HG03469 (cell line): ENCODE data around the gene CD209.
"Not testable (repeated sequence)": the region's sequence is repeated elsewhere in the genome, so short reads cannot be mapped to it uniquely, and the experiment has no call there.

Experiments used
- ATAC-seq: cut with Tn5 transposase; IDR thresholded peaks from one replicate; pipeline ENCODE4 v1.9.1; 2021; ENCODE audit warnings: mild to moderate bottlenecking, moderate library complexity, moderate number of reproducible peaks; ENCODE audit not compliant: unreplicated experiment

Gene CD209

DNA sequence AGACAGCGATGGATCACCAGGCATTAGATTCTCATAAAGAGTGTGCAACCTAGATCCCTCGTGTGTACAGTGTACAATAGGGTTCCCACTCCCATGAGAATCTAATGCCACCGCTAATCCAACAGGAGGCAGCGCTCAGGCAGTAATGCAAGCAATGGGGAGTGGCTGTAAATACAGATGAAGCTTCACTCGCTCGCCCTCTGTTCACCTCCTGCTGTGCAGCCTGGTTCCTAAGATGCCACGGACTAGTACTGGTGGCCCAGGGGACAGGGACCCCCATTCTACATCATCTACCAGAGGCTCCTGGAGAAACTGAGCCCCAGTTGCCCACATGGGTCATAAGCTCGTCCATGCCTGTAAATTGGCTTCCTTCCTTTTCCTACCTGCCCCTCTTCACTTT is 23.7 kb upstream of the CD209 start:
- ATAC-seq: no peak

DNA sequence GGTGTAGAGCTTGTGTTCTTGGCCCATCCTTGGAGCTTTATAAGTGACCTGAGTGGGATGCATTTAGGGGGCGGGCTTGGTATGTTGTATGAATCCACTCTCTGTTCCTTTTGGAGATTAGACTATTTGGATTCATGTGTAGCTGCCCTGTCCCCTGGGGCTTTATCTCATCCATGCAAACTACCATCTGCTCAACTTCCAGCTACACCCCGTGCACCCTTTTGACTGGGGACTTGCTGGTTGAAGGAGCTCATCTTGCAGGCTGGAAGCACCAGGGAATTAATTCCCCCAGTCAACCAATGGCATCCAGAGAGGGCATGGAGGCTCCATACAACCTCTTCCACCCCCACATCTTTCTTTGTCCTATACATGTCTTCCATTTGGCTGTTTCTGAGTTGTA is 21.8 kb upstream of the CD209 start:
- no peak for ATAC-seq

DNA sequence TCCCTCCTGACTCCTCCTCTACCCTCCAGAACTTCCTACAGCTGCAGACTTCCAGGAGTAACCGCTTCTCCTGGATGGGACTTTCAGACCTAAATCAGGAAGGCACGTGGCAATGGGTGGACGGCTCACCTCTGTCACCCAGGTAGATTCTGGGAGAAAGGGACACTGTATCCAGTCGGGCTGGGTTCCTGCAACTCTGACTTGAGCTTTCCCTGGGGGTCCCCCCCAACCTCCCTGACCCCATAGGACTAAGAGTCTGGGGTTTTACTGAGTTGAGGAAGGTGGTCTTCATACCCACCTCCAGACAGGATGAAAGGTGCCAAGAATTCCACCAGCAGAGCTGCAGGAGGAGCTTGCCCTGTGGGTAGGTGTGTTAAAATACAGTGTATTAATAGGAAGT is 20.2 kb upstream of the CD209 start:
- no peak for ATAC-seq

DNA sequence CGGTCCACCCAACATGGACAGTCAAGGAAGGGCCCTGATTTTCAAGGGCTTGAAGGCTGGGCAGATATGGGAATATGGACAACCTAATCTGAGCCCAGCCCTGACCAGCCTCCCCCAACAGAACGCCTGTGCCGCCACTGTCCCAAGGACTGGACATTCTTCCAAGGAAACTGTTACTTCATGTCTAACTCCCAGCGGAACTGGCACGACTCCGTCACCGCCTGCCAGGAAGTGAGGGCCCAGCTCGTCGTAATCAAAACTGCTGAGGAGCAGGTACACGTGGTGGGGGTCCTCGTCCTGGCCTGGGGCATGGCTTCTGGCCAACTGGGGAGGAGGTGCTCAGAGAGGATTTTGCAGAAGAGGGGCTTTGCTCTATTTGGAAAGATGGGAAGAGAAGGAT is 19.2 kb upstream of the CD209 start:
- ATAC-seq: no peak

DNA sequence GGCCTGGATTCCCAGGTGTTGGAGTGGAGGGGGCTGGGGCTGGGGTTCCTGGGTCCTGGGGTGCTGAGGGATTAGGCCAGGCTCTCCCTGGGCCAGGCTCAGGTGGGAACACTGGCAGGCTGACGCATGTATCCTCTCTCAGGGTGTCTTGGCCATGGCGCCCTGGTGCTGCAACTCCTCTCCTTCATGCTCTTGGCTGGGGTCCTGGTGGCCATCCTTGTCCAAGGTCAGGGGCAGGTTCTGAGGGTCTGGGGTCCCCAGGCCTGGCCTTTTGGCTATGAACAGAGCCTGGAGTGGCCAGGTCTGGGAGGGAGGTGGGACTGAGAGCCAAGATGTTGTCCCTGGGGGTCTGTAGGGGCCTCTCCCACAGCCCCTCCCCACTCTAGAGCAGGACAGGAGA is 17.7 kb upstream of the CD209 start:
- not testable (repeated sequence) for ATAC-seq

DNA sequence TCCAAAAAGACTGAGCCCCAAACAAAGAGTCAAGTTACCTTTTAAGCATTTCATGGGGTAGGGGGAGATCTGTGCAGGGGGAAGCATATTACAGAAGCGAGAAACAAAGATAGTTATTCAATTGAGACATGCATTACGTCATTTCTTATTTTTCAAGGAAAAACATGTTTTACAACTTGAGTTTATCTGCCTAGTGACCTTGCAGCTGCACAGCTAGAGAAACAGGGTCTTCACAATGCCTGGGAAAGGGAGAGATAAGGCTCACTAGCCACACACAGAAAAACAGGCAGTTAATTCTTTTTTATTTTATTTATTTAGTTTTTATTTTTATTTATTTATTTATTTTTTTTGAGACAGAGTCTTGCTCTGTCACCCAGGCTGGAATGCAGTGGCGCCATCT is 16.8 kb upstream of the CD209 start:
- not testable (repeated sequence) for ATAC-seq

DNA sequence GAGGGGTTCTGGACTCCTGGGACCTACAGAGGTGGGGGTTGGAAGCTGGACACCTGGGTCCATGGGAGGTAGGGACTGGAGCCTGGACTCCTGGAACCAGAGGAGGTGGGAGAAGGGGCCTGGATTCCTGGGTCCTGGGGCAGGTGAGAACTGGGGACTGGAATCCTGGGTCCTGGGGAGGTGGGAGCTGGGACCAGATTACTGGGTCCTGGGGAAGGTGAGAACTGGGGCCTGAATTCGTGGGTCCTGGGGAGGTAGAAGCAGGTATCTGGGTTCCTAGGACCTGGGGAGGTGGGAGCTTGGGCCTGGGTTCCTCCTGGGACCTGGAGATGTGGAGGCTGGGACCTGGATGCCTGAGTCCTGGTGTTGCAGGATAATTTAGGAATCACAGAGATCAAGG is 16.4 kb upstream of the CD209 start:
- no peak for ATAC-seq

DNA sequence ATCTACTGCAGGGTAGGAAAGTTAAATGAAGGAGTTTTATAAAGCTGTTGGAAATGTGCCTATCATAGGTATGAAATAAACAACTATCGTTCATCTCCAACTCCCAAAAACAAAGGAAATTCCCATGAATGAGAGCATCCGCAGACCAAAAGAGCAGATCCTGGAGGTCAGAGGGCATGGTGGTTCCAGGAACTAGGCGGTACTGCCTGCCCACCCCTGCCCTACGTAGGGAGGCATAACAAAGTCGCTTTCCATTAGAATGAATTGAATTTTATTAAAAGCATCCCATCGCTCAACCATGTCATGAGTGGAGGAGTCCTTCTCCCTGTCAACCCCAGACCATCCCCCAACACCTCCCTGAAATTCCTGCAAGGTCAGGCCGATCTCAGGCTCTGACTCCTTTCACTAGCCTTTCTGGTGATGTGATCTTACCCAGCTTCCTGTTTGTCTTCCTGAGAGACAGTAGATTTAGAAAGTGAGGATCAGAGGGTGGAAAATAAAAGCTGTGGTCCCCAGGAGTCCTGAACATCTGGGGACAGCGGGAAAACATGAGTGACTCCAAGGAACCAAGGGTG is 15.5 kb upstream of the CD209 start, which contains the start of gene CLEC4M:
Gene CLEC4M (plus strand): TSS at position 525 of the 575 bp plus-strand sequence. CDS start 24 bp downstream, at position 549.
- no peak for ATAC-seq

DNA sequence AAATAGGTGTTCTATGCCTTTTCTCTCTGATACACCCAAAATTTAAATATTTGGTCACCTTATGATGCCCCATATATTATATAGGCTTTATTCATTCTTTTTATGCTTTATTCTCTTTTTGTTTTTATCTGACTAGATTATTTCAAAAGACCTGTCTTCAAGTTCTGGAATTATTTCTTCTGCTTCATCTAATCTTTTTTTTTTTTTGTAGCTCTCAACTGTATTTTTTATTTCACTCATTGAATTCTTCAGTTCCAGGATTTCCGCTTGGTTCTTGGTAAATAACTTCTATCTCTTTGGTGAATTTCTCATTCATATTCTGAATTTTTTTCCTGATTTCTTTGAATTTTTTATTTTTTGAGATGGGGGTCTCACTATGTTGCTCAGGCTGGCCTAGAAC is 11.8 kb upstream of the CD209 start:
- no peak for ATAC-seq

DNA sequence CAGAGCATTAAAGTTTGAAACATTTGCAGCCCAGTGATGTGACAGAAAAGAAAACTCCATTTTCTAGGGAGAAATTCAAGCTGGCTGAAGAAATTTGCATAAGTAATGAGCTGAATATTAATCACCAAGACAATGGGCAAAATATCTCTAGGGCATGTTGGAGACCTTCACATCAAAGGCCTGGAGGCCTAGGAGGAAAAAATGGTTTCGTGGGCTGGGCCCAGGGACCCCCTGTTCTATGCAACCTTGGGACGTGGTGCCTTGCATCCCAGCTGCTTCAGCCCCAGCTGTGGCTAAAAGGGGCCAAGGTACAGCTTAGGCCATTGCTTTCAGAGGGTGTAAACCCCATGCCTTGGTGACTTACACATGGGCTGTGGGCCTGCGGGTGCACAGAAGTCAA is 10.0 kb upstream of the CD209 start:
- ATAC-seq: no peak

DNA sequence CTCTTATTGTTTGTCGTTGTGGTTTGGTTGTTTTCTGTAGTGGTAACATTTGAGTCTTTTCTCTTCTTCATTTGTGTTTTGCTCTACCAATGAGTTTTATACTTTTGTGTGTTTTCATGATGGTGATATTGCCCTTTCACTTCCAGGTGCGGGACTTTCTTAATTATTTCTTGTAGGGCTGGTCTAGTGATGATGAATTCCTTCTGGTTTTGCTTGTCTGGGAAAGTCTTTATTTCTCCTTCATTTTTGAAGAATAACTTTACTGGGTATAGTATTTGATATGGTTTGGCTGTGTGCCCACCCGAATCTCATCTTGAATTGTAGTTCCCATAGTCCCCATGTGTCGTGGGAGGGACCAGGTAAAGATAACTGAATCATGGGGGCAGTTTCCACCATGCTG is 8.9 kb upstream of the CD209 start:
- no peak for ATAC-seq

DNA sequence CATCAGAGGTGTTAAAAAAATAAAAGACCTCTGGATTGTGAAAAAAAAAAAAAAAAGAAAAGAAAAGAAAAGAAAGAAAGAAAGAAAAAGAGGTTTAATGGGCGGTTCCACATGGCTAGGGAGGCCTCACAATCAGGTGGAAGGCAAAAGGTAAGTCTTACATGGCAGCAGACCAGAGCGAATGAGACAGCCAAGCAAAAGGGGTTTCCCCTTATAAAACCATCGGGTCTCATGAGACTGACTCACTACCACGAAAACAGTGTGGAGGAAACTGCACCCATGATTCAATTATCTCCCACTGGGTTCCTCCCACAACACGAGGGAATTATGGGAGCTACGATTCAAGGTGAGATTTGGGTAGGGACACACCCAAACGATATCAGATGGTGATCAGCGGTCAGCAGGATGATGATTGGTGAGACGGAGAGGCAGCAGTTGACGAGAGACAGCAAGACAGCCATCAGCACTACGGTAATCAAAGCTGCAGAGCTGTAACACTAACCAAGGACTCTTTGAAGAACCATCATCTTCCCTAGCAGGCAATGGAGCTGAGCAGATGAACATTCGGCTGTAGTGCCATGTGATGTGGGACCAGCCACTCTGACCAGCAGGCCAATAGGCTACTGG is 3.9 kb upstream of the CD209 start:
- no peak for ATAC-seq

DNA sequence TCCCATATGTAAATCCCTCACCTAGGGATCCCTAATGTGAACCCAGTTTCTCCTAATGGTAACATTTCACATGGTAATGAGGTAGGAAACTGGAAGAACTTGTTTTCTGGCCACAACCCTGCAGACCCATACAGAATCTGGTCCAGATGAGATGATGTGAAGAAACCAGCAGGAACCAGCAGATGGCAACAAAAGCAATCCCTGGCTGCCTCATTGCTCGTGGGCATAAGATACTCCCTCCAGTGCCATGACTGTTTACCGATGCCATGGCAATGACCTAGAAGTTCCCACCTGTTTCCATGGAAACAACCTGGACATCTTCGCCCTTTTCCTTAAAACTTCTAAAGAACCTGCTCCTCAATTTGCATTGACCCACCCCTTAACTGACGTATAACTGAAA is 1.4 kb upstream of the CD209 start:
- no peak for ATAC-seq

DNA sequence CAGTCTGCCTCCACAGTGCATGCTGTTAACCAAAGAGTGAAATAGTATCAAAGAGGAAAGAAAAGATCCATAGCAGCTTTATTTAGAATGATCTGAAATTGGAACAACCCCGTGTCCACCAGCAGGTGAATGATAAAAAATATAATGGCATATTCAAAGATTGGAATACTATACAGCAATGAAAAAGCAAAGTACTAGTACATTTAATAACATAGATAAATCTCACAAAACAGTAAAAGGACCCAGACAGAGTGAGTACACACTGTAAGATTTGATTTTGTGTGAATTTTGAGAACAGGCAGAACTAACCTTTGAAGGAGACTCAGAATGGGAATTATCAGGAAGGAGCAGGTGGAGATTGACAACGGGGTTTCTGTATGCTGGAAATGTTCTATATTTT is 837 bp upstream of the CD209 start:
- ATAC-seq: no peak

DNA sequence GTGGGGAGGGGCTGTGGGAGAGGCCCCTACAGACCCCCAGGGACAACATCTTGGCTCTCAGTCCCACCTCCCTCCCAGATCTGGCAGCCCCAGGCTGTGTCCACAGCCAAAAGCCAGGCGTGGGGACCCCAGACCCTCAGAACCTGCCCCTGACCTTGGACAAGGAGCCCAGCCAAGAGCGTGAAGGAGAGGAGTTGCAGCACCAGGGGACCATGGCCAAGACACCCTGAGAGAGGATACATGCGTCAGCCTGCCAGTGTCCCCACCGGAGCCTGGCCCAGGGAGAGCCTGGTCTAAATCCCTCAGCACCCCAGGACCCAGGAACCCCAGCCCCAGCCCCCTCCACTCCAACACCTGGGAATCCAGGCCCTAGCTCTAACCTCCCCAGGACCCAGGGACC is 1.0 kb downstream of the CD209 start:
- ATAC-seq: not testable (repeated sequence)

DNA sequence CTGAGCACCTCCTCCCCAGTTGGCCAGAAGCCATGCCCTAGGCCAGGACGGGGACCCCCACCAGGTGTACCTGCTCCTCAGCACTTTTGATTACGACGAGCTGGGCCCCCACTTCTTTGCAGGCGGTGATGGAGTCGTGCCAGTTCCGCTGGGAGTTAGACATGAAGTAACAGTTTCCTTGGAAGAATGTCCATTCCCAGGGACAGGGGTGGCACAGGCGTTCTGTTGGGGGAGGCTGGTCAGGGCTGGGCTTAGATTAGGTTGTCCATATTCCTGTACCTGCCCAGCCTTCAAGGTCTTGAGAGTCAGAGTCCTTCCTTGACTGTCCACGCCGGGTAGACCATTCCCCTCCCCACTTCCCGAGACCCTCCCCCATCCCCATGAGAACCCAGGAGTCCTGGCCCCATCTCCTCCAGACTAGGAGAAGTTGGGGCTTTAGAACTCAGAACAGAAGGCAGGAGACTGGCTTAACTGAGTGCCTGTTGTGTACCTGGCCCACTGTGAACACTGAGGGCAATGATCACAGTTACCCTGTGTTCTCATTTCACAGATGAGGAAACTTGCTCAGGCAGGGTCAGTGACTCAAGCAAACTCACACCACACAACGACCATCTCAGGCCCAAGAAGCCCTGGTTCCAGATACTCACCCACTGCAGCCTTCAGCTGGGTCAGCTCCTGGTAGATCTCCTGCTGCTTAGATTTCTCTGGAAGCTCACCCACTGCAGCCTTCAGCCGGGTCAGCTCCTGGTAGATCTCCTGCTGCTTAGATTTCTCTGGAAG is 2.3 kb downstream of the CD209 start:
- ATAC-seq: no peak

DNA sequence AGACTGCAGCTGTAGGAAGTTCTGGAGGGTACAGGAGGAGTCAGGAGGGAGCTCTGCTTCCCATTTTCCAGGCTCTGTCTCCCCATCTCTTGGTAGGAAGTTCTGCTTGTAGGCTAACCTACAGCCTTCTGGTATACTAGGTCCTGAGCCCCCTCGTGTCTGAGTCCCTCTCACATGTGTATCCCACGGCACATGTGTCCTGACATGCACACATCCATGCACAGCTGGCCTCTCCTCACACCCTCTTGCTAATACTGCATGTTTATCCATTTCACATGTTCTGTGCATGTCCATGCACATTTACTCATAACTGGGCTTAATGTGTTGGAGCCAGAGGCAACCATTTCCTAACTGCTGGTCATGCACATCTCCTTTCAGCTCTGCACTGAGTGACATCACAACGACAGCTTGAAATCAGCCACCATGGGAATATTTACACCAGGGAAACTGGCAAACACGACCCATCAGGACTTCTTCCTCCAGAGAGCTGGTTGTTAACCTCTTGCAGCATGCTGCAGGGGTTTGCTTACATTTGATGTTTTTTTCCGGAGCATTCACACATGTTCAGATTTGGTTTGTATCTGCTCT is 3.0 kb downstream of the CD209 start:
- no peak for ATAC-seq

DNA sequence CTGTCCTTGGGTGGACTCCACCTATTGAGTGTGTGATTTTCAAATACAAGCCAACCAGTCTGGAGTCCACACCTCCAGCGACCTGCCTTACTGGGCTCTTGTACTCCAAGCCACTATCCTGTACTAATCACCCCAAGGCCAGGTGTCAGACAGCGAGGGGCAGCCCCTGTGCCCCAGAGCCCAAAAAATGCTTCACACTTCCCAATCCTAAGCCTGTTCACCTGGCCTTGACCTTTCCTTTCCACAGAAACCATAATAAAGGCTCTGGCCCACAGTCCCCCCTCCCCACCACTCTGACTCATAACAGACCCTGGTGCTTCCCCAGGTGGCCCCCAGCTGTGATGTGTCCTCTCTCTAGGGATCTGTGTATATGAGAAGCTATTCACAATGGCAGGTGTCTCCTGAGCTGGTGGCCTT is 3.9 kb downstream of the CD209 start:
- ATAC-seq: no peak

DNA sequence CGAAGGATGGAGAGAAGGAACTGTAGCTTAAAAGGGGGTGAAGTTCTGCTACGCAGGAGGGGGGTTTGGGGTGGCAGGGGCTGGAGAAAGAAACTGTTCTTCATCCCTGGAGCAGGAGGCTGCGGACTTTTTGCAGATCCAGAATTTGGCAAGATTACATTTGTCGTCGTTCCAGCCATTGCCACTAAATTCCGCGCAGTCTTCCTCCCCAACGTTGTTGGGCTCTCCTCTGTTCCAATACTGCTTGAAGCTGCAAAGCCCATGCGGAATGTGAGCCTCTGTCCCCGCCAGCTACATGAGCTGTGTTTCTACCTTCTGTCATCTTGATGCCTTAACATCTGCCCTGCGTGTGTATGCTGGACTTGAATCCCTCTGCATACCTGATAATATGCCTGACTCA is 4.3 kb downstream of the CD209 start:
- ATAC-seq: no peak

DNA sequence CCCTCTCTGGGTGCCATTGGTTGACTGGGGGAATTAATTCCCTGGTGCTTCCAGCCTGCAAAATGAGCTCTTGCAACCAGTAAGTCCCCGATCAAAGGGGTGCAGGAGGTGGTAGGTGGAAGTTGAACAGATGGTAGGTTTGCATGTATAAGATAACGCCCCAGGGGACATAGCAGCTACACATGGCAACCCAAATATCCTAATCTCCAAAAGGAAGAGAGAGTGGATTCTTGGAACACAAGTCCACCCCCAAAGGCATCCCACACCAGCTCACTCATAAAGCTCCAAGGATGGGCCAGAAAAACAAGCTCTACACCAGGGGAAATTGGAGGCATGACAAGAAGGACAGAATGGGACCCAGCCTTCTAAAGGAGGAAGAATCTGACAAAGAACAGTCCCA is 4.8 kb downstream of the CD209 start:
- ATAC-seq: no peak

DNA sequence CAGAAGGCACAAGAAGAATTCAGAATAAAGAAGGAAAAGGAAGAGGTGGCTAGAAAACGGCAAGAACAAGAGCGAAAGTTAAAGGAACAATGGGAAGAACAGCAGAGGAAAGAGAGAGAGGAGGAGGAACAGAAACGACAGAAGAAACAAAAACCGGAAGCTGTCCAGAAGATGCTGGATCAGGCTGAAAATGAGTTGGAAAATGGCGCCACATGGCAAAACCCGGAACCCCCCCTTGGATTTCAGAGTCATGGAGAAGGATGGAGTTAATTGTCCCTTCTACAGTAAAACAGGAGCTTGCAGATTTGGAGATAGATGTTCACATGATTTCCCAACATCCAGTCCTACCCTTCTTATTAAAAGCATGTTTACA is 6.7 kb downstream of the CD209 start:
- ATAC-seq: no peak
